Urinary bladder (tissue), 4 donors: Measurements from ENCODE around the gene NCEH1. TPM values are rescaled to one million over a fixed set of nuclear protein-coding genes. Genes with fewer than 3 reads are reported as not detected.
A peak's percentile ranks its signal among the peaks of the same experiment; 100 is the strongest.
"Not testable (repeated sequence)": the region's sequence is repeated elsewhere in the genome, so short reads cannot be mapped to it uniquely, and the experiment has no call there.

ENCODE experiments used
- DNase-seq: peaks from one replicate; pipeline ENCODE4 v3.0.0-alpha.2; 2015; ENCODE audit errors: extremely low spot score
- H3K27ac ChIP-seq: one replicate; pipeline ENCODE4 v1.5.1; 2013; ENCODE audit warnings: low read depth, mild to moderate bottlenecking, moderate library complexity
- H3K36me3 ChIP-seq: one replicate; pipeline ENCODE4 v1.6.1; 2013; ENCODE audit warnings: mild to moderate bottlenecking, moderate library complexity; ENCODE audit not compliant: insufficient read depth
- H3K4me1 ChIP-seq: one replicate; pipeline ENCODE4 v1.6.1; 2013; ENCODE audit warnings: mild to moderate bottlenecking, moderate library complexity; ENCODE audit not compliant: insufficient read depth
- H3K4me3 ChIP-seq: one replicate; pipeline ENCODE4 v1.5.1; 2013; ENCODE audit warnings: low read depth, low read length
- WGBS: extraction: QIAGEN DNeasy Blood & Tissue Kit; methylation state at CpG from one replicate; pipeline ENCODE4 v1.1.7; 2013; 5-methylcytosine and 5-hydroxymethylcytosine counted together
- polyA plus RNA-seq: library from polyadenylated mRNA; stranded (reverse); fragments of 200-250 nt; gene quantifications from one replicate; pipeline ENCODE4 v1.2.3, GENCODE V29; 2013
- total RNA-seq: library from RNA; depleted of rRNA; stranded (reverse); fragments of >200 nt; gene quantifications from one replicate; pipeline ENCODE4 v1.2.3, GENCODE V29; 2014
- donor health status: healthy with polysubstance abuse.
- donor health status: healthy.

Gene NCEH1
- total and polyA plus RNA-seq, 2 donors = 2.8 to 8.9 TPM

DNA sequence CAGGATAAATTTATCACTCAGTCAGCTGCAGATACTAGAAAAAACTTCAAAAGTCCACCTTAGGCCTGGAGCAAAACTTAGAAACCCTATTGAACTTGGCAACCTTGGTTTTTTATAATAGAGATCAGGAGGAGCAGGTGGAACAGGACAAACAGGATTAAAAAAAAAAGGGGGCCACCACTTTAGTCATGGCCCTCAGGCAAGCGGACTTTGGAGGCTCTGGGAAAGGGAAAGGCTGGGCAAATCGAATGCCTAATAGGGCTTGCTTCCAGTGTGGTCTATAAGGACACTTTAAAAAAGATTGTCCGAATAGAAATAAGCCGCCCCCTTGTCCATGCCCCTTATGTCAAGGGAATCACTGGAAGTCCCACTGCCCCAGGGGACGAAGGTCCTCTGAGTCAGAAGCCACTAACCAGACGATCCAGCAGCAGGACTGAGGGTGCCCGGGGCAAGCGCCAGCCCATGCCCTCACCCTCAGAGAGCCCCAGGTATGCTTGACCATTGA, 11.7 kb upstream of the NCEH1 start:
- H3K27ac ChIP-seq, H3K4me1 ChIP-seq, H3K4me3 ChIP-seq, DNase-seq, H3K36me3 ChIP-seq: not testable (repeated sequence)
- WGBS = 85% methylated on average over 8 of the region's 8 CpGs

DNA sequence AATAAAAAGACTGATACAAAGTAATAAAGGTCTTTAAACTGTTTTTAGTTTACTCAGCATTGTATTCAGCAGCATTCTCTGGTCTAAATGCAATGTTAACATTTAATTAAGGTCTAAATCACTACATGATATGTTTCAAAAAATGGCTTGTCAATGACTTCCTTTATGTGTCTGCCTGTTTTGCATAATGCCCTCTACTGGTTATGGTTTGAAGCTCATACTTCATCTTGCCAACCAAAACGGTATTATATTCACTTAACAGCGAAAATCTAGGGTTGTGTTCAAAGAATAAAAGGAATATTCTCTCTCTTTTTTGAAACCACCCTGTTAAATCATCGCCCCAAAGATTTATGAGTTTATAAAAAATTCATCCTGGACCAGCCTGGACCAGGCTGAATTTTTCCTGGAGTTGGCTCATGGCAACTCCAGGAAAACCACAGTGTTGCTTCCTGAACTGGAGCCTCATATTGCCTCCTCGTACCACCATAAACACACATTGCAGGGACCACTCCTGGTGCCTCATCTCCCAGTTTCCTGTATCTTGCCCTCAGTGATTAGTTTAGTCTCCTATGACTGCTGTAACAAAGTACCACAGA, 6.7 kb upstream of the NCEH1 start:
- 79% methylated on average over 4 of the region's 4 CpGs for WGBS
- Histone ChIP-seq H3K36me3 (no peaks in the 10 kb centered on the region), H3K4me3 (no peak overlapping the region), H3K27ac (no peak overlapping the region), H3K4me1 (no peaks in the 10 kb centered on the region)
- no peak for DNase-seq

DNA sequence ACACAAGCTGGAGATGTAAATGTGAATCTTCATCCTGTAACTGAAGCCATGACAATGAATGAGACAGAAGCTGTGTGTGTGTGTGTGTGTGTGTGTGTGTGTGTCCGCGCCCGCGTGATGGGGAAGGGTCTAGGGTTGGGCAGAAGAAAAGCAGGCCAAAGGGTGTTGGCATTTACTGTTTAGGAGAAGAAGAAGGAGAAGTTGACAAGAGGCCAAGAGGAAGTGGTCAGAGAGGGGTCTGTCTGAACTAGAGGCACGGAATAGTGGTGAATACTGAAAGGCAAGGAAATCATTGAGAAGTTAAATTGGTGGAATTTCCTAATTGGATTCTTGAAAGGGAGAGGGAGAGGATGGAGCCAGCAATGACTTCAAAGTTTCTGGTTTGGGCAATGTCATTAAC, 5.6 kb upstream of the NCEH1 start:
- WGBS = 79% methylated on average over 5 of the region's 5 CpGs
- Histone ChIP-seq H3K27ac (no peak overlapping the region), H3K36me3 (no peaks in the 10 kb centered on the region), H3K4me1 (no peaks in the 10 kb centered on the region), H3K4me3 (no peak overlapping the region)
- DNase-seq = no peak

DNA sequence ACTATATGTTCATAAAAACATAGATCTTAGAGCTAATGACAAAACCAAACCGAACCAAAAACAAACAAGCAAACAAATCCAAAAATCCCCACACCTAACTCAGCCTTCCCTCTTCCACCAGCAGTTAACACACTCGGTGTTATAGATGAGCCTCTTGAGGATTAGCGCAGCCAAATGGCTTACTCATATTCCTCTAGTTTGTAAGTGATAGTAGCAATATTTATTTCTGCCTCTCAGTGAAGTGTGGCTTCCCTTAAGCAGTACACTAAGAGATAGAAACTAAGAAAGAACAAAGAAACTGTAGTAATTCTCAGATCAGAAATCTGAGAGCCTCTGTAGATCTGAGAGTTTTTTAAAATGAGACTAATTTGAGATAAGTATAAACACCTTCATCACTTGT, 2.4 kb upstream of the NCEH1 start:
- no peaks in the 10 kb centered on the region for H3K4me1 ChIP-seq
- H3K4me3 ChIP-seq = no peak overlapping the region
- 76% methylated on average over 3 of the region's 3 CpGs for WGBS
- no peak overlapping the region for H3K27ac ChIP-seq
- H3K36me3 ChIP-seq = no peaks in the 10 kb centered on the region
- no peak for DNase-seq

DNA sequence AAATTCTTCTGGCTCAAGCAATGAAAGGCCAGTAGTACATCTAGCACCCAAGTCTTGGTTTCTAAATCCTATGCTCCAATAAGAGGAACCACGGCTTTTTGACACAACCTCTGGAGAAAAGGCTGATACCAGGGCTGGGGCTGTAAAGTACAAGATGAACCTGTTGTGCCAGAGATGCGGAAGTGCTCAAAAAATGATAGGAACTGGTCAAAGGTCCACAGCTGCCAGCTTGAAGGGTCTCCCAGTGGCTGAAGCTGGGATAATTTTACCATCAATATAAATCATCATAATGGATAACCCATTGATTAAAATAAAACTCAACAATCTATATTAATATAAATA, 558 bp upstream of the NCEH1 start:
- no peaks in the 10 kb centered on the region for H3K4me1 ChIP-seq
- WGBS = 23% methylated on average over 2 of the region's 2 CpGs
- no peak for DNase-seq
- peak overlapping the region; percentile 14 for H3K27ac ChIP-seq
- H3K4me3 ChIP-seq = peak overlapping the region; percentile 77
- no peaks in the 10 kb centered on the region for H3K36me3 ChIP-seq

DNA sequence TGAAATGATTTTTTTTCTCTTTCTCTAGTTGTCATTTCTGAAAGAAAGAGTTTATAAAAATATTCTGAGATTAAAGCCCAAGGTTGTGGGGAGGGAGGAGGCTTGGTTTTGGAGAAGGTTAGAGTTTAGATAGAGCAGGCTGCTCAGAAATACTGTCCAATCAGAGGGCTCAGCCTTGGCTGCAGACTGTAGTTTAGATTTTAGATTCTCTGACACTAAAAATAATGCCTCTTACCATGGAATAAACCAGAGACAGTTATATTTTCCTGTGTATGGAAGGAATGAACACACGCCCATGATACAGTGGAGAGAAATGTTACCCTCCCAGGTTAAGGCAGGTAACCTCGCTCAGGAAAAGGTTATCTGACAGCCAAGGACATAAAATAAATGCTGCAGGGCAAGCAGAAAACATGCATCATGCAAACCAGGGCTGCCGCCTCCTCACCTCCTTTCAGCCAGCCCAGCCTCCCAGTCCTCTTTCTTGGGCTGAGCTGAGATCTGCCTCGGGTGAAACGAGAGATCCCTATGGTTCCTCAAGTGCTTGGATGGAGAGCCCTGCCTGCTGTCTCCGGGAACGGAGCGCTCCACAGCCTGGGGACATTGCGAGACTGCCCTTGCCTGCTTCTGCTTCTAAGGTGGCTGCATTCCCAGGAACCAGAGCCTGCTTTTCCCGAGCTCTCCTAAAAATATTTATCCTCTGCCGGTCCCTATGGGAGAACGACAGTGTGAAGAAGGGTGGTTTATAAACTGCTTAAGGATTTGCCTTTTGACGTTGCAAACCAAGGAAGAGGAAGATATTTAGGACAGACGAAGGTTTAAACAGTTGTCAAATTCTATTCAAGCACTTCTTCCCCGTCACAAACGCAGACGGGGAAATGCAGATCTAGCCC, 848 bp downstream of the NCEH1 start:
- DNase-seq = no peak

DNA sequence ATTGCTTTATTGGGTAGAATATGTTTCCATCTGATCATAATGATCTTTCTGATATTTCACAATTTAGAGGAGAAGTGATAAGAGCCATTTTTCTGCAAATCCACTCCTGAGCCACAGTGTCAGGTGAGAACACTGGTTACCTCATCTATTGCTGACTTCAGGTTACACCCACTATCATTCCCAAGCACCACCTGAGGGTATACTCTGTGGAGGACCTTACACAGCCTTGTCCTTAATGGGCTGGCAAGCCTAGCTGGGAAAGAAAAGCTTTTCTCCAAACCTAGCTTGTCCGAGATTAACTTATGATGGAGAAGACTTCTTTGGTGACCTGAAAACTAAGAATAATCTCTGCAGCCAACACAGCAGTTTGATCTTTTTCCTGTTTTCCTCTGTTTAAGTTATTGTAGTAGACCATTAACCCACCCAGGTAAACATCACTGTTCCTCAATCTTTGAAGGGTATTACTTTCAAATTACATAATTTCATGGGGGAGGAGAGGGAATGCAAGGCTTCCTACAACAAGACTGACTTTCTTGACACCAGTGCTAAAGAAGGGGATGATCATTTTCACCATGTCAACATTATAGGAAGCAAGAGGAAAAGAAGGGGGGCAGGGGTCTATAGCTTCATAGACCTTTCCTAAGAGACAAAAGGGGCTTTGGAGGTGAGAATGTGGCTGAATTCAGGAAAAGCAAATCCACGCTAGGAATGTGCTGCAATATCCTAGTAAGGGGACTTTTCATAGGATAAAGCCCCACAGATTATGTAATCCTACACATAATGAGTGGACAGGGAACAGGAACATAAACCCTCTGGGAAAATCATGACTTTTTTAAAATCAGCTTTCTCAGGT, 1.7 kb downstream of the NCEH1 start:
- no peak for DNase-seq
- no peaks in the 10 kb centered on the region for H3K4me1 ChIP-seq
- WGBS = 84% methylated on average over 2 of the region's 2 CpGs
- no peak overlapping the region for H3K27ac ChIP-seq
- H3K36me3 ChIP-seq = no peaks in the 10 kb centered on the region
- H3K4me3 ChIP-seq = no peak overlapping the region

More for the DNA sequence above, 848 bp downstream of the NCEH1 start:
- H3K27ac ChIP-seq = peak overlapping the region; percentile 75
- 2% methylated on average over 17 of the region's 17 CpGs for WGBS
- no peaks in the 10 kb centered on the region for H3K4me1 ChIP-seq
- H3K4me3 ChIP-seq = peak overlapping the region; percentile 77
- H3K36me3 ChIP-seq = no peaks in the 10 kb centered on the region

DNA sequence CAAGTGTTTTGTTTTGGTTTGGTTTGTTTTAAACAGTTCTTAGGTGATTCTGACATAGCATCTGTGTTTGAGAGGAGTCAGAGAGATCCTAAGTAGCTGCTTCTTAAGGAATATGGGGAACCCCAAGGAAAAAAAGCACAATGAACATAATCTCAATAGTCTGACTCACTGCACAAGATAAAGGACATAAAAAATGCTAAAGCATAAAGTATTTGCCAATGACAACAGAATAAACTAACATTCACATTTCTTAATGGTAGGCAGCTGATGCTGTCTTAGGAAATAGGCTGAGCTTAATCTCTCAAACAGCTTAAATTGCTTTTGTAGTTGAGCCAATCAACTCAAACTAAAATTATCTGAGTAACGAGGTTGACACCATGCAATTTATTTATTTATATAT, 2.9 kb downstream of the NCEH1 start:
- no peak overlapping the region for H3K4me3 ChIP-seq
- no peak for DNase-seq
- no peaks in the 10 kb centered on the region for H3K36me3 ChIP-seq
- no peak overlapping the region for H3K27ac ChIP-seq
- H3K4me1 ChIP-seq = no peaks in the 10 kb centered on the region
- WGBS = 94% methylated on average over 1 of the region's 1 CpG

DNA sequence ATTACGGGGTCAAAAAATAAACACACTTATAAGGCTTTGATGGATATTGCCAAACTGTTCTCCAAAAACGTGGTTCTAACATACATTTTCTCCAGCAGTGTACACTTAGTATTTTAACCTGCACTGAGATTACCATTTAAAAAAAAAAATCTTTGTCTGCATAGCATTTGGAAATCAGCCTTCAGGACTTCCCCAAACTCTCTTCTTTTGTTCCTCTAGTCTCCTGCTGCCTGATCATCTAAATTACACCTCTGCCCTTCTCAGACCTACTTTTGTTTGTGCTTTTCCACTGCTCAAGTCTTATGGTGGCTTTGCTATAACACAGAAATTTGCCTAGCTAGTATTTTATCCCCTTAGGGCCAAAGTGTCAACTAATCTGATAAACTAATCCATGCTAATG, 3.8 kb downstream of the NCEH1 start:
- Histone ChIP-seq H3K36me3 (no peaks in the 10 kb centered on the region), H3K4me1 (no peaks in the 10 kb centered on the region), H3K27ac (no peak overlapping the region), H3K4me3 (no peak overlapping the region)
- WGBS = 69% methylated on average over 2 of the region's 2 CpGs
- DNase-seq = no peak

DNA sequence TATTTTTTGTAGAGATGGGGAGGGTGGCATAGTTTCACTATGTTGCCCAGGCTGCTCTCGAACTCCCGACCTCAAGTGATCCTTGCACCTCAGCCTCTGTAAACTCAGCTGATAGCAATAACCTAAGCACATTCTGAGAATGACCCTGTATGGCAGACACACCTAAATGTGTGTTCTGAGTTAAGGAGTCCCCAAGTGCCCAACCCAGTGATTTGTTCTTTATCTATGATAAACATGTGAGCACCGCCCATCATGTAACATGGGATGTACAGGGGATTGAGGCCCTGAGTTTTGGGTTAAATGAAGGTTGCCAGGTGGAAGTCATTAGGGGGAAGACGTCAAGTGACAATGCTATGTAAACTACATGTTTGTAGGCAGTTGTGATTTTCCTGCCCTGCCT, 5.7 kb downstream of the NCEH1 start:
- H3K27ac ChIP-seq = no peak overlapping the region
- no peak overlapping the region for H3K4me3 ChIP-seq
- DNase-seq = no peak
- H3K4me1 ChIP-seq = no peaks in the 10 kb centered on the region
- 89% methylated on average over 4 of the region's 4 CpGs for WGBS
- no peaks in the 10 kb centered on the region for H3K36me3 ChIP-seq

DNA sequence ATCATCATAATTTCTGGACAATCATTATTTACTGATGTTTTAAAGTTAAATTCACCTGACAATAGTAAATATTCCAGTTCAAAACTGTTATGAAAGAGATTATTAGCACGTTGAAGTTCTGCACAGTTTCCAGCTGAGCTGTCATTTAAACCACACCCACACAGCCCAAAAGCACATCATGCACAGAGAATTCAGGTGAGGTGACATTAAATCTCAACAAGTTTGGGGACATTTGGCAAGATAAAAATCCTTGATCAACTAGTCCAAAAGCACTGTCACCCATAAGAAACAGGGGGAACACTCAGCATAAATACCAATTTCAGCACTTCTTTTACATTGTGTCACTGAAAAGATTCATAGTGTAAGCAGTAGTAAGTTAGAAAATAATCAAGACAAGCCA, 6.9 kb downstream of the NCEH1 start:
- no peak overlapping the region for H3K27ac ChIP-seq
- no peak for DNase-seq
- no peaks in the 10 kb centered on the region for H3K36me3 ChIP-seq
- H3K4me3 ChIP-seq = no peak overlapping the region
- WGBS = 19% methylated on average over 1 of the region's 1 CpG
- no peaks in the 10 kb centered on the region for H3K4me1 ChIP-seq

DNA sequence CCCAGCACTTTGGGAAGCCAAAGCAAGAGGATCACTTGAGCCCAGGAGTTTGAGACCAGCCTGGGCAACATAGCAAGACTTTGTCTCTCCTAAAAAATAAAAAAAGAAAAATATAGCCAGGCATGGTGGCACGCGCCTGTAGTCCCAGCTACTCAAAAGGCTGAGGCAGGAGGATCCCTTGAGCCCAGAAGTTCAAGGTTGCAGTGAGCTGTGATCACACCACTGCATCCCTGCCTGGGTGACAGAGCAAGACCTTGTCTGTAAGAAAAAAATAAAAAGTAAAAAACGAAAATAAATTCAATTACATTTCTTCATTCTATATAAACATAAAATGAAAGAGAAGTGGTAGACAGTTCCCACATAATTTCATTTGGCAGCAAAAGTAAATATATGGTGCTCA, 8.1 kb downstream of the NCEH1 start:
- H3K27ac ChIP-seq, H3K36me3 ChIP-seq, H3K4me3 ChIP-seq, DNase-seq, H3K4me1 ChIP-seq: not testable (repeated sequence)
- 86% methylated on average over 3 of the region's 3 CpGs for WGBS

DNA sequence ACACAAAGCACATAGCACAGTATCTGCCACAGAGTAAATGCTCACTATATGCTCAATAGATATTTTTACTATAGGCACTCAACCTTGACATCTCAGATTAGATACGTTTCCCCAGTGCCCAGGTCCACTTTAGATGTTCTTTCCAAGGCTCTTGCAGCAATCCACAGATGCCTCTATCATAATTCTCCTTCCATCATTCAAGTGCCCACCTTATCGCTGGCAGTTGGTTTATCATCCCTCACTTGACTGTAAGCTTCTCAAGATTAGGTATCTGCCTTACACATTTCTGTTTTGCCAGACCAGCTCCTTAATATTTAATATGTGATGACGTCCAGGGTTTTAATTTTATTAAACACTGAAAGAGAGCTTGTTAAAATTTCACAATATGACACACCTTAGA, 8.6 kb downstream of the NCEH1 start:
- Histone ChIP-seq H3K4me3 (no peak overlapping the region), H3K27ac (no peak overlapping the region), H3K4me1 (no peaks in the 10 kb centered on the region), H3K36me3 (no peaks in the 10 kb centered on the region)
- DNase-seq = no peak
- 88% methylated on average over 3 of the region's 3 CpGs for WGBS
